Parathyroid adenoma (tissue), 2 donors: ENCODE results near the gene USP3.

Experiments used
- H2AFZ ChIP-seq: fragments of 300-600 bp; sonication (generic); one replicate; pipeline ENCODE4 v1.7.0; 2017; ENCODE audit warnings: antibody characterized with exemption, mild to moderate bottlenecking
- H3K27ac ChIP-seq: fragments of 300-600 bp; sonication (generic); one replicate; pipeline ENCODE4 v1.7.0; 2017
- H3K27me3 ChIP-seq: fragments of 300-600 bp; sonication (generic); one replicate; pipeline ENCODE4 v1.7.0; 2017; ENCODE audit warnings: low read length; ENCODE audit not compliant: control insufficient read depth, insufficient read depth
- H3K36me3 ChIP-seq: fragments of 300-600 bp; sonication (generic); one replicate; pipeline ENCODE4 v1.7.0; 2017; ENCODE audit warnings: low read length; ENCODE audit not compliant: control insufficient read depth, insufficient read depth
- H3K4me1 ChIP-seq: fragments of 300-600 bp; sonication (generic); one replicate; pipeline ENCODE4 v1.7.0; 2017; ENCODE audit warnings: control low read depth
- H3K4me2 ChIP-seq: fragments of 300-600 bp; sonication (generic); one replicate; pipeline ENCODE4 v1.7.0; 2017; ENCODE audit warnings: low read length
- H3K4me3 ChIP-seq: fragments of 300-600 bp; sonication (generic); one replicate; pipeline ENCODE4 v1.7.0; 2017; ENCODE audit warnings: low read depth, low read length
- H3K79me2 ChIP-seq: fragments of 300-600 bp; sonication (generic); one replicate; pipeline ENCODE4 v1.7.0; 2017; ENCODE audit warnings: control low read depth
- H3K9ac ChIP-seq: fragments of 300-600 bp; sonication (generic); one replicate; pipeline ENCODE4 v1.7.0; 2017; ENCODE audit warnings: mild to moderate bottlenecking
- H3K9me3 ChIP-seq: fragments of 300-600 bp; sonication (generic); one replicate; pipeline ENCODE4 v1.7.0; 2017; ENCODE audit warnings: low read length; ENCODE audit not compliant: control insufficient read depth
- TF ChIP-seq, protein P1 (sequence below): fragments of 300-600 bp; sonication (generic); IDR thresholded peaks from one replicate; pipeline ENCODE4 v1.7.0; 2017; ENCODE audit warnings: antibody characterized with exemption, mild to moderate bottlenecking
- donor health status: primary hyperparathyroidism.

The USP3 gene

DNA sequence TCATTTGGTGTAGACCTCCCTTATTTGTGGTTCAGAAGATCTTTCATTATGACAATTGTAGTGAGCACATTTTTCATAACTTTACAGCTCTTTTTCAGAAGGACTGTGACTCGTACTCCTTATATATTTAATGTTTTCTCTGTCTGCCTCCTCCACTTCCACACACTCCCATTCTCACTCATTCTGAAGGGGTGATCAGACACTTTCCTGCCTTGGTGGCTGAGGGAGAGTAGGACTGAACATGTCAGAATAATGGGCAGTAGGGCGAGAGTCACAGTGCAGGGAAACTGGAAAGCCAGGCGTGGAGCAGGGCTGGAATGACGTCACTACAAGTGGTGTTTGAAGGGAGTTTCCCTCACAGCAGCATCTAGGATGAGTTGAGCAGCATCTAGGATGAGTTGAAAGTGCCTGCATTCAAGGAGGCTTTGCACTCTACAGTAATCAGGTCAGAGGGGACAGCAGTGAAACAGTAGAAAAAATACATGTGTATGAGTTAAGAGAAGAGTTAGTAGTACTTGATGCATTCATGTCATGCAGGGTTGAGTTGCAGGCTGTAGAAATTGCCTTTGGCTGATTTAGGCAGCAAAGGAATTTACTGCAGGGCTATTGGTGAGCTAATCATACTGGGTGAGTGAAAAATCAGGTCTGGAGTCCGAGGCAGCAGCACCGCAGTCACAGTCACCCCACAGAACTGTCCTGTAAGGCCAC lies 56.5 kb downstream of the USP3 start:
- Histone ChIP-seq H3K9ac (no peak overlapping the region), H3K27ac (no peak overlapping the region), H3K4me1 (no peaks in the 10 kb centered on the region), H2AFZ (no peak overlapping the region), H3K27me3 (no peaks in the 10 kb centered on the region), H3K36me3 (no peaks in the 10 kb centered on the region), H3K4me2 (no peak overlapping the region), H3K9me3 (no peaks in the 10 kb centered on the region), H3K79me2 (no peaks in the 10 kb centered on the region), H3K4me3 (no peak overlapping the region)
- TF ChIP-seq, protein P1, sequence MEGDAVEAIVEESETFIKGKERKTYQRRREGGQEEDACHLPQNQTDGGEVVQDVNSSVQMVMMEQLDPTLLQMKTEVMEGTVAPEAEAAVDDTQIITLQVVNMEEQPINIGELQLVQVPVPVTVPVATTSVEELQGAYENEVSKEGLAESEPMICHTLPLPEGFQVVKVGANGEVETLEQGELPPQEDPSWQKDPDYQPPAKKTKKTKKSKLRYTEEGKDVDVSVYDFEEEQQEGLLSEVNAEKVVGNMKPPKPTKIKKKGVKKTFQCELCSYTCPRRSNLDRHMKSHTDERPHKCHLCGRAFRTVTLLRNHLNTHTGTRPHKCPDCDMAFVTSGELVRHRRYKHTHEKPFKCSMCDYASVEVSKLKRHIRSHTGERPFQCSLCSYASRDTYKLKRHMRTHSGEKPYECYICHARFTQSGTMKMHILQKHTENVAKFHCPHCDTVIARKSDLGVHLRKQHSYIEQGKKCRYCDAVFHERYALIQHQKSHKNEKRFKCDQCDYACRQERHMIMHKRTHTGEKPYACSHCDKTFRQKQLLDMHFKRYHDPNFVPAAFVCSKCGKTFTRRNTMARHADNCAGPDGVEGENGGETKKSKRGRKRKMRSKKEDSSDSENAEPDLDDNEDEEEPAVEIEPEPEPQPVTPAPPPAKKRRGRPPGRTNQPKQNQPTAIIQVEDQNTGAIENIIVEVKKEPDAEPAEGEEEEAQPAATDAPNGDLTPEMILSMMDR, result no peak

DNA sequence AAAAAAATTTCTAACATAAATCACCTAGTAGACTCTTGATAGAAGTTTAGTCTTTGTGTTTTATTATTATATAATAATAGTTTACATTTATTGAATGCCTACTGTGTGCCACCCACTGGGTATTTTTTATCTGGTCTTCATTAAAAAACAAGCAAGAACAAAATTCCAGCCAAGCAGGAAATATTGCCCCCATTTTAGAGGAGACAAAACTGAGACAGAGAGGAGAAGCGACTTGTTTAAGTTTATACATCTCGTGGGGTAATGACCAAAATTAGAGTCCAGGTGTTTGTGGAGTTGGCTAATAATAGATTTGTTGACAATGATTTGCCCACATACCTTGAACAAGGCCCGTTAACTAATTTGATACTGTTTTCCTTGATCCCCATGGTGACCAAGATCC lies 59.7 kb downstream of the USP3 start:
- H2AFZ ChIP-seq, result no peak overlapping the region
- no peak overlapping the region for H3K4me2 ChIP-seq
- no peak overlapping the region for H3K27ac ChIP-seq
- TF ChIP-seq, protein P1, result no peak
- no peaks in the 10 kb centered on the region for H3K27me3 ChIP-seq
- no peaks in the 10 kb centered on the region for H3K36me3 ChIP-seq
- no peaks in the 10 kb centered on the region for H3K79me2 ChIP-seq
- H3K9ac ChIP-seq, result no peak overlapping the region
- no peaks in the 10 kb centered on the region for H3K4me1 ChIP-seq
- H3K9me3 ChIP-seq, result no peaks in the 10 kb centered on the region
- H3K4me3 ChIP-seq, result no peak overlapping the region

DNA sequence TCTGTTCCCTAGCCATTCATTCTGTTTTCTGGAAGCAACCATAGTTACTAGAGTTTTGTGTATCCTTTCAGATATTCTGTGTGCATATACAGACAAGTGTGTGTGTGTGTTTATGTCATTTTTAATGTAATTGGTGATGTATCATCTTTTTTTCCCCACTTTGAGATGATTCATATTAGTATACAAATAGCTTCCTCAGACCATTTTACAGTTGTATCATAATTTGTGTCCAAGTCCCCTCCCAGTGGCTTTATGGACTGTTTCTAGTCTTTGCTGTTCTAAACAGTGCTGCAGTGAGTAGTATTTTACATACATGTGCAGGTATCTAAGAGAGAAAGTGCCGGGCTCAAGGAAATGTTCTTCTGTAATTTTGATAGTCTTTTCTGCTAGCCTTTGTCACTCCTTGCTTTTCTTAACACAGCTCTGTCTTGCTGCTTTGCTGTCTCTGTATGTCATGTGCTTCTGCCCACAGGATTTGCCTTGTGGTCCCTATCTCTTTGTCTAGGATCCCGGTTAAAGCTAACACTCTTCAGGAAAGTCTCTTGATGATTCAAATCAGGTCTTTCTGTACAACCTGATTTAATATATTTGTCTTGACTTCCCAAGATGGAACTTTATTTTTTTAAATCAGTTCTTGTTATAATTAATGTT lies 61.3 kb downstream of the USP3 start:
- Histone ChIP-seq H3K79me2 (no peaks in the 10 kb centered on the region), H3K27me3 (no peaks in the 10 kb centered on the region), H3K4me1 (no peaks in the 10 kb centered on the region), H3K36me3 (no peaks in the 10 kb centered on the region), H3K4me3 (no peak overlapping the region), H2AFZ (no peak overlapping the region), H3K4me2 (no peak overlapping the region), H3K9ac (no peak overlapping the region), H3K27ac (no peak overlapping the region), H3K9me3 (no peaks in the 10 kb centered on the region)
- TF ChIP-seq, protein P1, result no peak

DNA sequence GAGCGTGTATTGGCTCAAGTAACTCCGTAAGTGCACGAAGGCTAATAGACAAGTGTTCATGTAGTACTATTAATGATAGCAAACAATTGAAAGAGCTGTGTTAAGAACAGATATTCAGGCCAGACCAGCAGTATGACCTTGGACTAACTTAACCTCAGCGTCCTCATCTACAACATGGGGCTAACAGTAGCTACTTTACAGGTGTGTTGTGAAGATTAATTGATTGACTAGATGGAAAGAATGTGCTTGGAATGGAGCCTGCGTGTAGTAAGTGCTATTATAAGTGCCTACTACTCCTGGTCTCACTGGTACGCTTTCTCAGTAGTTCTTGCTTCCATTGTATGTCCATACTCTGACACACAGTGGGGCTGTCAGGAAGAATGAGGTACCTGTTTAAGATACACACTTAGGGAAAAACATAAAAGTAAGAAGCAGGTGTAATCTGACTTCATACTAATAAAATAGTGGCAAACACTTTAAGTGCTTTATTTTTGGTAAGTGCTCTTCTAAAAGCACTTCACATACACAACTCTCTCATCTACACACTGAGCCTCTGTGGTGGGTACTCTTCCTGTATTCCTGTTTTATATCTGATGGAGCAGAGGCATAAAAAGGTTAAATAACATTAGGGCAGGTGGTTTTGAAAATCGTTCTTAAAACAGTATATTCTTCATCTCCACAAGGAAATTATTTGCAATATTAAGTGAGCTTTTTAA lies 68.5 kb downstream of the USP3 start:
- Histone ChIP-seq H3K9me3 (no peaks in the 10 kb centered on the region), H3K4me1 (no peaks in the 10 kb centered on the region), H2AFZ (no peak overlapping the region), H3K36me3 (no peaks in the 10 kb centered on the region), H3K27ac (no peak overlapping the region), H3K9ac (no peak overlapping the region), H3K79me2 (no peaks in the 10 kb centered on the region), H3K4me3 (no peak overlapping the region), H3K27me3 (no peaks in the 10 kb centered on the region), H3K4me2 (no peak overlapping the region)
- TF ChIP-seq, protein P1, result no peak
